Activated CD4-positive, alpha-beta T cell treated with anti-CD3 and anti-CD28 coated beads, Interleukin-2, amount 10 ng/mL, durations not matched to agents 24 days and 14 days (primary cell): ENCODE measurements around the gene ART3. TPM values are rescaled to one million over a fixed set of nuclear protein-coding genes. Genes with fewer than 3 reads are reported as not detected.

Experiments used
- DNase-seq: peaks from one replicate; pipeline ENCODE4 v3.0.0; 2022
- H3K27ac Mint-ChIP-seq: one replicate; pipeline ENCODE4 v1.8.0; 2022; ENCODE audit warnings: mild to moderate bottlenecking, mixed read lengths
- H3K27me3 Mint-ChIP-seq: one replicate; pipeline ENCODE4 v1.8.0; 2022; ENCODE audit warnings: mixed read lengths
- H3K36me3 Mint-ChIP-seq: one replicate; pipeline ENCODE4 v1.8.0; 2022; ENCODE audit warnings: low read depth, mild to moderate bottlenecking, mixed read lengths
- H3K4me1 Mint-ChIP-seq: one replicate; pipeline ENCODE4 v1.8.0; 2021; ENCODE audit warnings: mixed read lengths
- H3K4me3 Mint-ChIP-seq: one replicate; pipeline ENCODE4 v1.8.0; 2022; ENCODE audit warnings: mild to moderate bottlenecking, moderate library complexity, mixed read lengths
- H3K9me3 Mint-ChIP-seq: one replicate; pipeline ENCODE4 v1.8.0; 2021; ENCODE audit warnings: mixed read lengths
- intact Hi-C: fragments of 100-400 bp; cut with micrococcal nuclease; formaldehyde crosslinking; loops from one replicate; pipeline ENCODE4 v1.15.1; 2023
- total RNA-seq: library from RNA; stranded (reverse); gene quantifications from 2 replicates; pipeline ENCODE4 v1.2.3, GENCODE V29; 2022

Gene ART3
- total RNA-seq, 1 donor from 2014 or later: not detected

GRCh38 chr4:76087007-76087769, 12.7 kb downstream of the ART3 start:
- intact Hi-C loops: no loop called here
- H3K9me3 Mint-ChIP-seq: no peaks in the 10 kb centered on the region
- peak; percentile 62 for DNase-seq
- no peaks in the 10 kb centered on the region for H3K36me3 Mint-ChIP-seq
- no peak overlapping the region for H3K27ac Mint-ChIP-seq
- H3K4me1 Mint-ChIP-seq: peaks cover 3% of the 10 kb centered on the region
- peaks cover 10% of the 10 kb centered on the region for H3K27me3 Mint-ChIP-seq
- H3K4me3 Mint-ChIP-seq: no peak overlapping the region

- intact Hi-C loops: no loop called here
- DNase-seq: no peak
- H3K36me3 Mint-ChIP-seq: no peaks in the 10 kb centered on the region
- no peaks in the 10 kb centered on the region for H3K9me3 Mint-ChIP-seq
- peaks cover 11% of the 10 kb centered on the region for H3K27me3 Mint-ChIP-seq
- H3K27ac Mint-ChIP-seq: no peak overlapping the region
- no peak overlapping the region for H3K4me3 Mint-ChIP-seq
- H3K4me1 Mint-ChIP-seq: peaks cover 2% of the 10 kb centered on the region
Measured at GRCh38 chr4:76088719-76089118, 14.2 kb downstream of the ART3 start.

- no peak overlapping the region for H3K27ac Mint-ChIP-seq
- no peak for DNase-seq
- intact Hi-C loops: no loop called here
- H3K4me3 Mint-ChIP-seq: no peak overlapping the region
- H3K27me3 Mint-ChIP-seq: peaks cover 3% of the 10 kb centered on the region
- no peaks in the 10 kb centered on the region for H3K36me3 Mint-ChIP-seq
- H3K4me1 Mint-ChIP-seq: peaks cover 2% of the 10 kb centered on the region
- H3K9me3 Mint-ChIP-seq: no peaks in the 10 kb centered on the region
Measured at GRCh38 chr4:76090241-76090691, 15.8 kb downstream of the ART3 start.

GRCh38 chr4:76091052-76091451, 16.5 kb downstream of the ART3 start:
- intact Hi-C loops: no loop called here

GRCh38 chr4:76095568-76095967, 21.1 kb downstream of the ART3 start:
- H3K36me3 Mint-ChIP-seq: no peaks in the 10 kb centered on the region
- H3K27ac Mint-ChIP-seq: no peak overlapping the region
- intact Hi-C loops: no loop called here
- H3K4me1 Mint-ChIP-seq: no peaks in the 10 kb centered on the region
- H3K27me3 Mint-ChIP-seq: peaks cover 17% of the 10 kb centered on the region
- DNase-seq: no peak
- H3K4me3 Mint-ChIP-seq: no peak overlapping the region
- H3K9me3 Mint-ChIP-seq: no peaks in the 10 kb centered on the region

More at GRCh38 chr4:76091052-76091451, 16.5 kb downstream of the ART3 start:
- H3K4me3 Mint-ChIP-seq: no peak overlapping the region
- peaks cover 2% of the 10 kb centered on the region for H3K4me1 Mint-ChIP-seq
- H3K9me3 Mint-ChIP-seq: no peaks in the 10 kb centered on the region
- H3K27me3 Mint-ChIP-seq: peaks cover 7% of the 10 kb centered on the region
- no peaks in the 10 kb centered on the region for H3K36me3 Mint-ChIP-seq
- H3K27ac Mint-ChIP-seq: no peak overlapping the region
- no peak for DNase-seq

GRCh38 chr4:76096076-76096475, 21.6 kb downstream of the ART3 start:
- H3K4me3 Mint-ChIP-seq: no peak overlapping the region
- no peaks in the 10 kb centered on the region for H3K9me3 Mint-ChIP-seq
- intact Hi-C loops: no loop called here
- no peak for DNase-seq
- no peaks in the 10 kb centered on the region for H3K4me1 Mint-ChIP-seq
- H3K36me3 Mint-ChIP-seq: no peaks in the 10 kb centered on the region
- H3K27me3 Mint-ChIP-seq: peaks cover 17% of the 10 kb centered on the region
- H3K27ac Mint-ChIP-seq: no peak overlapping the region

- Mint-ChIP-seq H3K36me3 (no peaks in the 10 kb centered on the region), H3K27me3 (peaks cover 11% of the 10 kb centered on the region), H3K27ac (no peak overlapping the region), H3K9me3 (no peaks in the 10 kb centered on the region), H3K4me1 (no peaks in the 10 kb centered on the region), H3K4me3 (no peak overlapping the region)
- DNase-seq: no peak
- intact Hi-C loops: no loop called here
Measured at GRCh38 chr4:76105652-76106051, 31.1 kb downstream of the ART3 start.

- no peaks in the 10 kb centered on the region for H3K9me3 Mint-ChIP-seq
- H3K4me1 Mint-ChIP-seq: no peaks in the 10 kb centered on the region
- H3K4me3 Mint-ChIP-seq: no peak overlapping the region
- no peaks in the 10 kb centered on the region for H3K36me3 Mint-ChIP-seq
- no peak for DNase-seq
- intact Hi-C loops: no loop called here
- H3K27ac Mint-ChIP-seq: no peak overlapping the region
- H3K27me3 Mint-ChIP-seq: peaks cover 11% of the 10 kb centered on the region
Measured at GRCh38 chr4:76106442-76106841, 31.9 kb downstream of the ART3 start.

GRCh38 chr4:76108467-76109181, 34.1 kb downstream of the ART3 start:
- Mint-ChIP-seq H3K4me1 (no peaks in the 10 kb centered on the region), H3K36me3 (peaks cover 11% of the 10 kb centered on the region), H3K9me3 (no peaks in the 10 kb centered on the region), H3K27ac (no peak overlapping the region), H3K27me3 (no peaks in the 10 kb centered on the region), H3K4me3 (no peak overlapping the region)
- DNase-seq: no peak
- intact Hi-C loops: no loop called here

GRCh38 chr4:76116821-76117220, 42.3 kb downstream of the ART3 start:
- no peak for DNase-seq
- intact Hi-C loops: no loop called here
- Mint-ChIP-seq H3K9me3 (peaks cover 8% of the 10 kb centered on the region), H3K27me3 (no peaks in the 10 kb centered on the region), H3K4me3 (no peak overlapping the region), H3K4me1 (no peaks in the 10 kb centered on the region), H3K27ac (no peak overlapping the region), H3K36me3 (peaks cover 64% of the 10 kb centered on the region)

- Mint-ChIP-seq H3K9me3 (peaks cover 8% of the 10 kb centered on the region), H3K27ac (no peak overlapping the region), H3K4me3 (no peak overlapping the region), H3K27me3 (no peaks in the 10 kb centered on the region), H3K36me3 (peaks cover 65% of the 10 kb centered on the region), H3K4me1 (no peaks in the 10 kb centered on the region)
- DNase-seq: no peak
- intact Hi-C loops: no loop called here
Measured at GRCh38 chr4:76117536-76117935, 43.0 kb downstream of the ART3 start.

- Mint-ChIP-seq H3K27me3 (no peaks in the 10 kb centered on the region), H3K4me1 (no peaks in the 10 kb centered on the region), H3K27ac (no peak overlapping the region), H3K36me3 (peaks cover 68% of the 10 kb centered on the region), H3K9me3 (peaks cover 8% of the 10 kb centered on the region), H3K4me3 (no peak overlapping the region)
- no peak for DNase-seq
- intact Hi-C loops: no loop called here
Measured at GRCh38 chr4:76120199-76120598, 45.7 kb downstream of the ART3 start.

GRCh38 chr4:76125816-76126215, 51.3 kb downstream of the ART3 start:
- Mint-ChIP-seq H3K27ac (no peak overlapping the region), H3K9me3 (no peaks in the 10 kb centered on the region), H3K4me1 (no peaks in the 10 kb centered on the region), H3K36me3 (peaks cover 58% of the 10 kb centered on the region), H3K4me3 (no peak overlapping the region), H3K27me3 (no peaks in the 10 kb centered on the region)
- intact Hi-C loops: no loop called here
- DNase-seq: no peak

- Mint-ChIP-seq H3K9me3 (no peaks in the 10 kb centered on the region), H3K4me1 (no peaks in the 10 kb centered on the region), H3K36me3 (peaks cover 54% of the 10 kb centered on the region), H3K27me3 (no peaks in the 10 kb centered on the region), H3K27ac (no peak overlapping the region), H3K4me3 (no peak overlapping the region)
- no peak for DNase-seq
- intact Hi-C loops: no loop called here
Measured at GRCh38 chr4:76127754-76128153, 53.2 kb downstream of the ART3 start.
